ENCODE results near the gene UBE2K. TPM values are rescaled to one million over a fixed set of nuclear protein-coding genes. Genes with fewer than 3 reads are reported as not detected.

UBE2K gene
- 243 and 250 TPM in 2 replicates for polyA plus RNA-seq (2013)

- WGBS (ENCODE audit: extremely low coverage, insufficient coverage, insufficient read length) = no CpG with 5 or more reads among the region's 84 CpGs
- H3K79me1 ChIP-seq (ENCODE audit: low read length) = peaks cover 12% of the 10 kb centered on the region
Measured at GRCh38 chr4:39697740-39698423, at the start of gene UBE2K. TSS of gene UBE2K (plus strand) at chr4:39698136. CDS start at chr4:39698328, 192 bp downstream.

GRCh38 chr4:39648213-39648612, 49.7 kb upstream of the UBE2K start:
- no peak for DNase-seq
- H4K8ac ChIP-seq (ENCODE audit: low read depth, low read length) = no peak overlapping the region
- no peak overlapping the region for H3K4me3 ChIP-seq (ENCODE audit: low read depth, low read length)
- H3K9me3 ChIP-seq (ENCODE audit: insufficient read depth, low read depth, low read length) = no peaks in the 10 kb centered on the region
- no peak overlapping the region for H4K91ac ChIP-seq (ENCODE audit: low read depth, low read length)
- no peak overlapping the region for H3K4me2 ChIP-seq (ENCODE audit: low read length)
- H3K14ac ChIP-seq (ENCODE audit: low read length) = no peak overlapping the region
- no peaks in the 10 kb centered on the region for H3K79me1 ChIP-seq (ENCODE audit: low read length)
- no peaks in the 10 kb centered on the region for H3K79me2 ChIP-seq (ENCODE audit: control insufficient read depth, insufficient read depth, low read length, poor library complexity)
- no peak overlapping the region for H2AK5ac ChIP-seq (ENCODE audit: low read length)
- H3K9ac ChIP-seq (ENCODE audit: low read length) = no peak overlapping the region
- H2BK12ac ChIP-seq (ENCODE audit: low read length) = no peak overlapping the region
- H3K36me3 ChIP-seq (ENCODE audit: control insufficient read depth in 1 of 2, insufficient read depth in 2 of 2, low read length in 2 of 2) = no peaks in the 10 kb centered on the region
- H3K4me1 ChIP-seq (ENCODE audit: control insufficient read depth in 1 of 2, insufficient read depth in 2 of 2, low read length in 2 of 2) = no peaks in the 10 kb centered on the region
- H3K27me3 ChIP-seq (ENCODE audit: insufficient read depth, low read length) = no peaks in the 10 kb centered on the region
- no CpG with 5 or more reads among the region's 3 CpGs for WGBS (ENCODE audit: extremely low coverage, insufficient coverage, insufficient read length)
- H3K23ac ChIP-seq (ENCODE audit: low read length) = no peak overlapping the region
- no peak overlapping the region for H2BK5ac ChIP-seq (ENCODE audit: low read depth, low read length, poor library complexity)
- H4K12ac ChIP-seq (ENCODE audit: low read depth, low read length) = no peak overlapping the region
- H3K18ac ChIP-seq (ENCODE audit: low read length) = no peak overlapping the region
- no peak overlapping the region for H2BK120ac ChIP-seq (ENCODE audit: insufficient read depth, low read length, poor library complexity)
- no peak overlapping the region for H3K27ac ChIP-seq (ENCODE audit: low read depth, low read length)
- no peak overlapping the region for H3K4ac ChIP-seq (ENCODE audit: low read depth, low read length)
- no peak overlapping the region for H2AFZ ChIP-seq (ENCODE audit: insufficient read depth, low read length, poor library complexity)

More at GRCh38 chr4:39697740-39698423, at the start of gene UBE2K:
- Histone ChIP-seq H3K79me2 (ENCODE audit: control insufficient read depth, insufficient read depth, low read length, poor library complexity) (peaks cover 12% of the 10 kb centered on the region), H4K91ac (ENCODE audit: low read depth, low read length) (peak within 1 kb of the TSS; percentile 90), H2AK5ac (ENCODE audit: low read length) (peak within 1 kb of the TSS; percentile 81), H2BK12ac (ENCODE audit: low read length) (peak within 1 kb of the TSS; percentile 54), H3K9me3 (ENCODE audit: insufficient read depth, low read depth, low read length) (no peaks in the 10 kb centered on the region), H3K18ac (ENCODE audit: low read length) (peak within 1 kb of the TSS; percentile 97), H4K12ac (ENCODE audit: low read depth, low read length) (peak within 1 kb of the TSS; percentile 94), H2BK120ac (ENCODE audit: insufficient read depth, low read length, poor library complexity) (peak within 1 kb of the TSS; percentile 96), H3K27ac (ENCODE audit: low read depth, low read length) (peak within 1 kb of the TSS; percentile 99), H3K4me2 (ENCODE audit: low read length) (peak within 1 kb of the TSS; percentile 87), H3K4ac (ENCODE audit: low read depth, low read length) (peak within 1 kb of the TSS; percentile 94), H3K36me3 (ENCODE audit: control insufficient read depth in 1 of 2, insufficient read depth in 2 of 2, low read length in 2 of 2) (peaks cover 6 to 8% of the 10 kb centered on the region in 2 experiments), H3K14ac (ENCODE audit: low read length) (peak within 1 kb of the TSS; percentile 98), H4K8ac (ENCODE audit: low read depth, low read length) (peak within 1 kb of the TSS; percentile 98), H3K27me3 (ENCODE audit: insufficient read depth, low read length) (no peaks in the 10 kb centered on the region), H2BK5ac (ENCODE audit: low read depth, low read length, poor library complexity) (peak within 1 kb of the TSS; percentile 96), H3K4me1 (ENCODE audit: control insufficient read depth in 1 of 2, insufficient read depth in 2 of 2, low read length in 2 of 2) (peaks cover 0 to 3% of the 10 kb centered on the region in 2 experiments), H3K23ac (ENCODE audit: low read length) (peak within 1 kb of the TSS; percentile 22), H3K4me3 (ENCODE audit: low read depth, low read length) (peak within 1 kb of the TSS; percentile 99), H2AFZ (ENCODE audit: insufficient read depth, low read length, poor library complexity) (peak within 1 kb of the TSS; percentile 96), H3K9ac (ENCODE audit: low read length) (peak within 1 kb of the TSS; percentile 96)
- peak; percentile 88 to 93 for DNase-seq

- no peak for DNase-seq
- H3K36me3 ChIP-seq (ENCODE audit: control insufficient read depth in 1 of 2, insufficient read depth in 2 of 2, low read length in 2 of 2) = no peaks in the 10 kb centered on the region
- H3K23ac ChIP-seq (ENCODE audit: low read length) = no peak overlapping the region
- WGBS (ENCODE audit: extremely low coverage, insufficient coverage, insufficient read length) = no CpG with 5 or more reads among the region's 6 CpGs
- no peak overlapping the region for H2BK5ac ChIP-seq (ENCODE audit: low read depth, low read length, poor library complexity)
- H3K14ac ChIP-seq (ENCODE audit: low read length) = no peak overlapping the region
- no peaks in the 10 kb centered on the region for H3K9me3 ChIP-seq (ENCODE audit: insufficient read depth, low read depth, low read length)
- H3K27ac ChIP-seq (ENCODE audit: low read depth, low read length) = no peak overlapping the region
- no peaks in the 10 kb centered on the region for H3K27me3 ChIP-seq (ENCODE audit: insufficient read depth, low read length)
- H3K4me3 ChIP-seq (ENCODE audit: low read depth, low read length) = no peak overlapping the region
- no peak overlapping the region for H2BK12ac ChIP-seq (ENCODE audit: low read length)
- H2BK120ac ChIP-seq (ENCODE audit: insufficient read depth, low read length, poor library complexity) = no peak overlapping the region
- no peak overlapping the region for H3K9ac ChIP-seq (ENCODE audit: low read length)
- H4K8ac ChIP-seq (ENCODE audit: low read depth, low read length) = no peak overlapping the region
- H3K79me2 ChIP-seq (ENCODE audit: control insufficient read depth, insufficient read depth, low read length, poor library complexity) = no peaks in the 10 kb centered on the region
- H4K91ac ChIP-seq (ENCODE audit: low read depth, low read length) = no peak overlapping the region
- H3K79me1 ChIP-seq (ENCODE audit: low read length) = no peaks in the 10 kb centered on the region
- H3K18ac ChIP-seq (ENCODE audit: low read length) = no peak overlapping the region
- H3K4ac ChIP-seq (ENCODE audit: low read depth, low read length) = no peak overlapping the region
- no peak overlapping the region for H3K4me2 ChIP-seq (ENCODE audit: low read length)
- H2AFZ ChIP-seq (ENCODE audit: insufficient read depth, low read length, poor library complexity) = no peak overlapping the region
- no peaks in the 10 kb centered on the region for H3K4me1 ChIP-seq (ENCODE audit: control insufficient read depth in 1 of 2, insufficient read depth in 2 of 2, low read length in 2 of 2)
- H4K12ac ChIP-seq (ENCODE audit: low read depth, low read length) = no peak overlapping the region
- H2AK5ac ChIP-seq (ENCODE audit: low read length) = no peak overlapping the region
Measured at GRCh38 chr4:39648827-39649558, 48.9 kb upstream of the UBE2K start.

- H3K79me2 ChIP-seq (ENCODE audit: control insufficient read depth, insufficient read depth, low read length, poor library complexity) = no peaks in the 10 kb centered on the region
- WGBS (ENCODE audit: extremely low coverage, insufficient coverage, insufficient read length) = no CpG with 5 or more reads among the region's 2 CpGs
- H4K8ac ChIP-seq (ENCODE audit: low read depth, low read length) = no peak overlapping the region
Measured at GRCh38 chr4:39649639-39650265, 48.2 kb upstream of the UBE2K start.

More at GRCh38 chr4:39649639-39650265, 48.2 kb upstream of the UBE2K start:
- Histone ChIP-seq H3K27ac (ENCODE audit: low read depth, low read length) (no peak overlapping the region), H3K4ac (ENCODE audit: low read depth, low read length) (no peak overlapping the region), H3K4me3 (ENCODE audit: low read depth, low read length) (no peak overlapping the region), H3K27me3 (ENCODE audit: insufficient read depth, low read length) (no peaks in the 10 kb centered on the region), H3K23ac (ENCODE audit: low read length) (no peak overlapping the region), H3K9me3 (ENCODE audit: insufficient read depth, low read depth, low read length) (no peaks in the 10 kb centered on the region), H3K4me2 (ENCODE audit: low read length) (no peak overlapping the region), H2BK5ac (ENCODE audit: low read depth, low read length, poor library complexity) (no peak overlapping the region), H3K14ac (ENCODE audit: low read length) (no peak overlapping the region), H3K79me1 (ENCODE audit: low read length) (no peaks in the 10 kb centered on the region), H4K12ac (ENCODE audit: low read depth, low read length) (no peak overlapping the region), H2AK5ac (ENCODE audit: low read length) (no peak overlapping the region), H3K4me1 (ENCODE audit: control insufficient read depth in 1 of 2, insufficient read depth in 2 of 2, low read length in 2 of 2) (no peaks in the 10 kb centered on the region), H3K18ac (ENCODE audit: low read length) (no peak overlapping the region), H4K91ac (ENCODE audit: low read depth, low read length) (no peak overlapping the region), H2BK12ac (ENCODE audit: low read length) (no peak overlapping the region), H3K9ac (ENCODE audit: low read length) (no peak overlapping the region), H2AFZ (ENCODE audit: insufficient read depth, low read length, poor library complexity) (no peak overlapping the region), H2BK120ac (ENCODE audit: insufficient read depth, low read length, poor library complexity) (no peak overlapping the region), H3K36me3 (ENCODE audit: control insufficient read depth in 1 of 2, insufficient read depth in 2 of 2, low read length in 2 of 2) (no peaks in the 10 kb centered on the region)
- DNase-seq = no peak

All from trophoblast cell (in vitro differentiated cells and primary cell).